ENCODE results near the gene ZNF485.
"Not testable (repeated sequence)": the region's sequence is repeated elsewhere in the genome, so short reads cannot be mapped to it uniquely, and the experiment has no call there.

DNA sequence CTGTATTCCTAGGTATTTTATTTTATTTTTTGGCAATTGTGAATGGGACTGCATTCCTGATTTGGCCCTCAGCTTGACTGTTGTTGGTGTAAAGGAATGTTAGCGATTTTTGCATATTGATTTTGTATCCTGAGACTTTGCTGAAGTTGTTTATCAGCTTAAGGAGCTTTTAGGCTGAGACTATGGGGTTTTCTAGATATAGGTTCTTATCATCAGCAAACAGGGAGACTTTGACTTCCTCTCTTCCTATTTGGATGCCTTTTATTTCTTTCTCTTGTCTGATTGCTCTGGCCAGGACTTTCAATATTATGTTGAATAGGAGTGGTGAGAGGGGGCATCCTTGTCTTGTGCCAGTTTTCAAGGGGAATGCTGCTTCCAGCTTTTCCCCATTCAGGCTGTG is 29.6 kb downstream of the ZNF485 start:
- not testable (repeated sequence) for TF ChIP-seq EZH2 (IDR thresholded peaks at IDR 0.05; ENCODE audit: low read length, unreplicated experiment); EZH2phosphoT487 (IDR thresholded peaks at IDR 0.05; ENCODE audit: borderline replicate concordance, low read length)

Data from PC-3 (cell line).